ENCODE measurements around the gene DCTN4. TPM values are rescaled to one million over a fixed set of nuclear protein-coding genes. Genes with fewer than 3 reads are reported as not detected.

DCTN4 gene
- polyA plus RNA-seq, 4 donors, result 15.7 to 46.6 (median 19.9) TPM

GRCh38 chr5:150781706-150782614 lies 23.1 kb upstream of the DCTN4 start:
- FAIRE-seq (no peak), DNase-seq (peak in 1 of 2 donors; percentile 35)
- Histone ChIP-seq H3K36me3 (ENCODE audit: control insufficient read depth in 3 of 3, insufficient read depth in 2 of 3, low read depth in 1 of 3, low read length in 3 of 3) (peaks cover 0 to 16% (median 0%) of the 10 kb centered on the region in 3 donors), H3K4me3 (ENCODE audit: low read depth in 1 of 3, low read length in 3 of 3) (no peak overlapping the region), H3K27ac (ENCODE audit: low read depth in 1 of 3, low read length in 2 of 3) (peak overlapping the region; percentile 74 to 84 (median 82)), H3K27me3 (ENCODE audit: control insufficient read depth in 3 of 3, insufficient read depth in 3 of 3, low read length in 3 of 3) (no peaks in the 10 kb centered on the region), H3K4me1 (ENCODE audit: control insufficient read depth in 3 of 3, insufficient read depth in 2 of 3, low read depth in 1 of 3, low read length in 2 of 3) (peaks cover 10 to 54% (median 29%) of the 10 kb centered on the region in 3 donors), H3K9me3 (ENCODE audit: control insufficient read depth in 2 of 2, insufficient read depth in 1 of 2, low read depth in 1 of 2, low read length in 1 of 2) (no peaks in the 10 kb centered on the region)
- 71 to 84% (median 80%) methylated on average over 10 of the region's 10 CpGs for WGBS, 3 donors

- peaks cover 8 to 53% (median 29%) of the 10 kb centered on the region in 3 donors for H3K4me1 ChIP-seq (ENCODE audit: control insufficient read depth in 3 of 3, insufficient read depth in 2 of 3, low read depth in 1 of 3, low read length in 2 of 3)
- WGBS, 3 donors, result 26 to 45% (median 32%) methylated on average over 5 of the region's 5 CpGs
- H3K27ac ChIP-seq (ENCODE audit: low read depth in 1 of 3, low read length in 2 of 3), result peak overlapping the region; percentile 14 to 84 (median 43)
- H3K9me3 ChIP-seq (ENCODE audit: control insufficient read depth in 2 of 2, insufficient read depth in 1 of 2, low read depth in 1 of 2, low read length in 1 of 2), result no peaks in the 10 kb centered on the region
- DNase-seq (peak; percentile 63 to 80), FAIRE-seq (no peak)
- H3K4me3 ChIP-seq (ENCODE audit: low read depth in 1 of 3, low read length in 3 of 3), result peak overlapping the region in 1 of 3 donors; percentile 67
- H3K36me3 ChIP-seq (ENCODE audit: control insufficient read depth in 3 of 3, insufficient read depth in 2 of 3, low read depth in 1 of 3, low read length in 3 of 3), result peaks cover 0 to 14% (median 0%) of the 10 kb centered on the region in 3 donors
- no peaks in the 10 kb centered on the region for H3K27me3 ChIP-seq (ENCODE audit: control insufficient read depth in 3 of 3, insufficient read depth in 3 of 3, low read length in 3 of 3)
Measured at GRCh38 chr5:150780816-150781221, 22.0 kb upstream of the DCTN4 start.

- WGBS, 3 donors, result 56 to 79% (median 66%) methylated on average over 6 of the region's 6 CpGs
Measured at GRCh38 chr5:150780187-150780692, 21.4 kb upstream of the DCTN4 start.

GRCh38 chr5:150779397-150780186 lies 20.8 kb upstream of the DCTN4 start:
- DNase-seq, result peak in 1 of 2 donors; percentile 22
- WGBS, 3 donors, result 38 to 46% (median 41%) methylated on average over 13 of the region's 13 CpGs

More at GRCh38 chr5:150780187-150780692, 21.4 kb upstream of the DCTN4 start:
- Histone ChIP-seq H3K27ac (ENCODE audit: low read depth in 1 of 3, low read length in 2 of 3) (peak overlapping the region; percentile 32 to 84 (median 43)), H3K9me3 (ENCODE audit: control insufficient read depth in 2 of 2, insufficient read depth in 1 of 2, low read depth in 1 of 2, low read length in 1 of 2) (no peaks in the 10 kb centered on the region), H3K4me1 (ENCODE audit: control insufficient read depth in 3 of 3, insufficient read depth in 2 of 3, low read depth in 1 of 3, low read length in 2 of 3) (peaks cover 8 to 53% (median 29%) of the 10 kb centered on the region in 3 donors), H3K27me3 (ENCODE audit: control insufficient read depth in 3 of 3, insufficient read depth in 3 of 3, low read length in 3 of 3) (no peaks in the 10 kb centered on the region), H3K4me3 (ENCODE audit: low read depth in 1 of 3, low read length in 3 of 3) (peak overlapping the region in 1 of 3 donors; percentile 67), H3K36me3 (ENCODE audit: control insufficient read depth in 3 of 3, insufficient read depth in 2 of 3, low read depth in 1 of 3, low read length in 3 of 3) (peaks cover 0 to 11% (median 0%) of the 10 kb centered on the region in 3 donors)
- FAIRE-seq (no peak), DNase-seq (peak in 1 of 2 donors; percentile 28)

GRCh38 chr5:150778517-150779396 lies 19.9 kb upstream of the DCTN4 start, which contains the start of gene SMIM3:
SMIM3 (plus strand) TSS chr5:150778757; CDS start chr5:150795441, 16,684 bp downstream.
- FAIRE-seq, result no peak
- peak within 1 kb of the TSS; percentile 71 to 84 (median 75) for H3K27ac ChIP-seq (ENCODE audit: low read depth in 1 of 3, low read length in 2 of 3)
- peak within 1 kb of the TSS; percentile 65 to 74 (median 67) for H3K4me3 ChIP-seq (ENCODE audit: low read depth in 1 of 3, low read length in 3 of 3)
- 0 to 1% (median 0%) methylated on average over 49 to 59 of the region's 59 CpGs for WGBS, 3 donors
- H3K27me3 ChIP-seq (ENCODE audit: control insufficient read depth in 3 of 3, insufficient read depth in 3 of 3, low read length in 3 of 3), result no peaks in the 10 kb centered on the region
- no peaks in the 10 kb centered on the region for H3K9me3 ChIP-seq (ENCODE audit: control insufficient read depth in 2 of 2, insufficient read depth in 1 of 2, low read depth in 1 of 2, low read length in 1 of 2)
- peaks cover 8 to 47% (median 29%) of the 10 kb centered on the region in 3 donors for H3K4me1 ChIP-seq (ENCODE audit: control insufficient read depth in 3 of 3, insufficient read depth in 2 of 3, low read depth in 1 of 3, low read length in 2 of 3)
- peak; percentile 70 to 92 for DNase-seq
- H3K36me3 ChIP-seq (ENCODE audit: control insufficient read depth in 3 of 3, insufficient read depth in 2 of 3, low read depth in 1 of 3, low read length in 3 of 3), result peaks cover 0 to 11% (median 0%) of the 10 kb centered on the region in 3 donors

More at GRCh38 chr5:150779397-150780186, 20.8 kb upstream of the DCTN4 start:
- H3K27me3 ChIP-seq (ENCODE audit: control insufficient read depth in 3 of 3, insufficient read depth in 3 of 3, low read length in 3 of 3), result no peaks in the 10 kb centered on the region
- peaks cover 8 to 53% (median 29%) of the 10 kb centered on the region in 3 donors for H3K4me1 ChIP-seq (ENCODE audit: control insufficient read depth in 3 of 3, insufficient read depth in 2 of 3, low read depth in 1 of 3, low read length in 2 of 3)
- no peak for FAIRE-seq
- peak overlapping the region; percentile 65 to 74 (median 67) for H3K4me3 ChIP-seq (ENCODE audit: low read depth in 1 of 3, low read length in 3 of 3)
- H3K9me3 ChIP-seq (ENCODE audit: control insufficient read depth in 2 of 2, insufficient read depth in 1 of 2, low read depth in 1 of 2, low read length in 1 of 2), result no peaks in the 10 kb centered on the region
- peak overlapping the region; percentile 71 to 84 (median 75) for H3K27ac ChIP-seq (ENCODE audit: low read depth in 1 of 3, low read length in 2 of 3)
- peaks cover 0 to 11% (median 0%) of the 10 kb centered on the region in 3 donors for H3K36me3 ChIP-seq (ENCODE audit: control insufficient read depth in 3 of 3, insufficient read depth in 2 of 3, low read depth in 1 of 3, low read length in 3 of 3)

GRCh38 chr5:150778088-150778516 lies 19.3 kb upstream of the DCTN4 start:
- WGBS, 3 donors, result 12 to 24% (median 20%) methylated on average over 7 of the region's 7 CpGs
- H3K27ac ChIP-seq (ENCODE audit: low read depth in 1 of 3, low read length in 2 of 3), result peak overlapping the region; percentile 71 to 84 (median 75)

GRCh38 chr5:150777685-150778084 lies 18.9 kb upstream of the DCTN4 start:
- DNase-seq (no peak), FAIRE-seq (no peak)
- H3K36me3 ChIP-seq (ENCODE audit: control insufficient read depth in 3 of 3, insufficient read depth in 2 of 3, low read depth in 1 of 3, low read length in 3 of 3), result peaks cover 0 to 11% (median 0%) of the 10 kb centered on the region in 3 donors
- H3K27me3 ChIP-seq (ENCODE audit: control insufficient read depth in 3 of 3, insufficient read depth in 3 of 3, low read length in 3 of 3), result peaks cover 0 to 2% (median 0%) of the 10 kb centered on the region in 3 donors
- peaks cover 6 to 40% (median 21%) of the 10 kb centered on the region in 3 donors for H3K4me1 ChIP-seq (ENCODE audit: control insufficient read depth in 3 of 3, insufficient read depth in 2 of 3, low read depth in 1 of 3, low read length in 2 of 3)
- peak overlapping the region in 2 of 3 donors; percentile 75 to 84 for H3K27ac ChIP-seq (ENCODE audit: low read depth in 1 of 3, low read length in 2 of 3)
- no peaks in the 10 kb centered on the region for H3K9me3 ChIP-seq (ENCODE audit: control insufficient read depth in 2 of 2, insufficient read depth in 1 of 2, low read depth in 1 of 2, low read length in 1 of 2)
- no peak overlapping the region for H3K4me3 ChIP-seq (ENCODE audit: low read depth in 1 of 3, low read length in 3 of 3)
- WGBS, 3 donors, result 60 to 73% (median 64%) methylated on average over 3 of the region's 3 CpGs

More at GRCh38 chr5:150778088-150778516, 19.3 kb upstream of the DCTN4 start:
- peaks cover 8 to 44% (median 26%) of the 10 kb centered on the region in 3 donors for H3K4me1 ChIP-seq (ENCODE audit: control insufficient read depth in 3 of 3, insufficient read depth in 2 of 3, low read depth in 1 of 3, low read length in 2 of 3)
- no peak for FAIRE-seq
- DNase-seq, result no peak
- H3K4me3 ChIP-seq (ENCODE audit: low read depth in 1 of 3, low read length in 3 of 3), result peak overlapping the region; percentile 65 to 74 (median 67)
- H3K27me3 ChIP-seq (ENCODE audit: control insufficient read depth in 3 of 3, insufficient read depth in 3 of 3, low read length in 3 of 3), result peaks cover 0 to 2% (median 0%) of the 10 kb centered on the region in 3 donors
- H3K9me3 ChIP-seq (ENCODE audit: control insufficient read depth in 2 of 2, insufficient read depth in 1 of 2, low read depth in 1 of 2, low read length in 1 of 2), result no peaks in the 10 kb centered on the region
- peaks cover 0 to 11% (median 0%) of the 10 kb centered on the region in 3 donors for H3K36me3 ChIP-seq (ENCODE audit: control insufficient read depth in 3 of 3, insufficient read depth in 2 of 3, low read depth in 1 of 3, low read length in 3 of 3)
